WERI-Rb-1 (cell line): ENCODE measurements around the gene NTRK1.

ENCODE experiments used
- DNase-seq: peaks from one replicate; pipeline ENCODE4 v3.0.0-alpha.2; 2020
- H3K27ac ChIP-seq: fragments of 250-450 bp; sonication (Bioruptor Pico); 2 replicates; pipeline ENCODE4 v1.5.1; 2020; ENCODE audit warnings: mild to moderate bottlenecking, moderate library complexity
- H3K27me3 ChIP-seq: fragments of 250-450 bp; sonication (Bioruptor Pico); 2 replicates; pipeline ENCODE4 v1.5.1; 2021; ENCODE audit warnings: mild to moderate bottlenecking, low read depth, moderate library complexity; ENCODE audit not compliant: insufficient read depth, severe bottlenecking
- H3K36me3 ChIP-seq: fragments of 250-450 bp; sonication (Bioruptor Pico); 2 replicates; pipeline ENCODE4 v1.5.1; 2020; ENCODE audit warnings: mild to moderate bottlenecking, moderate library complexity
- H3K4me3 ChIP-seq: 2 replicates; pipeline ENCODE4 v1.5.1; 2011; ENCODE audit warnings: low read depth, mild to moderate bottlenecking, control low read depth, low read length
- H3K9me3 ChIP-seq: fragments of 250-450 bp; sonication (Bioruptor Pico); 2 replicates; pipeline ENCODE4 v1.5.1; 2021; ENCODE audit warnings: mild to moderate bottlenecking, moderate library complexity; ENCODE audit not compliant: severe bottlenecking
- CTCF ChIP-seq: IDR thresholded peaks from 2 replicates; pipeline ENCODE4 v1.5.1; 2011; ENCODE audit warnings: low read depth, mild to moderate bottlenecking, control low read depth, inconsistent platforms, low read length

NTRK1 gene

DNA sequence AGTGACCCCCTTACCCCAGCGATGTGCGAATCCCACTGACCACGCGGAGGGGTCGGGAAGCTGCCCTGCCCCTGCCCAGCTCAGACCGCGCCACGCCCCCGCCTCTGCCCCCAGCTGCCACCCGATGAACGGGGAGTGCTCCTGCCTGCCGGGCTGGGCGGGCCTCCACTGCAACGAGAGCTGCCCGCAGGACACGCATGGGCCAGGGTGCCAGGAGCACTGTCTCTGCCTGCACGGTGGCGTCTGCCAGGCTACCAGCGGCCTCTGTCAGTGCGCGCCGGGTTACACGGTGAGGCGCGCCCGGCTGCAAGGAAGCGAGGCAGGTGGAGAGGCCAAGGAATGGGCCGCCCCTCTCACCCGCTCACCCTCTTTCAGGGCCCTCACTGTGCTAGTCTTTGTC, 47.9 kb downstream of the NTRK1 start:
- DNase-seq: no peak
- TF ChIP-seq CTCF: no peak
- Histone ChIP-seq H3K36me3 (no peaks in the 10 kb centered on the region), H3K27me3 (no peaks in the 10 kb centered on the region), H3K4me3 (no peak overlapping the region), H3K9me3 (no peaks in the 10 kb centered on the region), H3K27ac (no peak overlapping the region)

GRCh38 chr1:156908955-156909354, 48.3 kb downstream of the NTRK1 start:
- Histone ChIP-seq H3K4me3 (no peak overlapping the region), H3K27me3 (no peaks in the 10 kb centered on the region), H3K27ac (no peak overlapping the region), H3K36me3 (no peaks in the 10 kb centered on the region), H3K9me3 (no peaks in the 10 kb centered on the region)
- DNase-seq: no peak
- no peak for TF ChIP-seq CTCF

DNA sequence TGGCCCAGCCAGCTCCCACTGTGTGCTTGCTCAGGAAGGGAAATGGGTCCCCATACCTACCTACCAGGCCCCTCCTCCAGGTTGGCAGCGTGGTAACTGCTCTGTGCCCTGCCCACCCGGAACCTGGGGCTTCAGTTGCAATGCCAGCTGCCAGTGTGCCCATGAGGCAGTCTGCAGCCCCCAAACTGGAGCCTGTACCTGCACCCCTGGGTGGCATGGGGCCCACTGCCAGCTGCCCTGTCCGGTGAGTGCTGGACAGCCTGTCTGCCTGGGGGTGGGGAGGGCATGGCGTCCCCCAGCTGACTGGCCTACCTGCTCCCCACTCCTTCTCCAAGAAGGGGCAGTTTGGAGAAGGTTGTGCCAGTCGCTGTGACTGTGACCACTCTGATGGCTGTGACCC, 49.0 kb downstream of the NTRK1 start:
- Histone ChIP-seq H3K27me3 (no peaks in the 10 kb centered on the region), H3K4me3 (no peak overlapping the region), H3K27ac (no peak overlapping the region), H3K9me3 (no peaks in the 10 kb centered on the region), H3K36me3 (no peaks in the 10 kb centered on the region)
- TF ChIP-seq CTCF: no peak
- DNase-seq: no peak

DNA sequence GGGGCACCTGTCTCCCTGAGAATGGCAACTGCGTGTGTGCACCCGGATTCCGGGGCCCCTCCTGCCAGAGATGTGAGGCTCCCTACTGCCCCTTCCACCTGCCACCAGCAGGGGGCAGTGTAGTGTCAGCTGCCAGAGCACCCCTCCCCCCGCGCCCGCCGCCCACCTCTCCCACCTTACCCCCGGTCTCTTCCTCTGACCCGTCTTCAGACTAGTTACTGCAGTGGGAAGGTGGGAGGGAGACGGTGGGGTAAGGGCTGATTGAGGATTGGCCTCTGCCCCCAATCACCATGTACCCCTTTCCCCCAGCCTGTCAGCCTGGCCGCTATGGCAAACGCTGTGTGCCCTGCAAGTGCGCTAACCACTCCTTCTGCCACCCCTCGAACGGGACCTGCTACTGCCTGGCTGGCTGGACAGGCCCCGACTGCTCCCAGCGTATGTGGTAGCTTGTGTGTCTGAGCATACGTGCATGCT, 49.7 kb downstream of the NTRK1 start:
- peak; percentile 82 for DNase-seq
- H3K27me3 ChIP-seq: no peaks in the 10 kb centered on the region
- no peaks in the 10 kb centered on the region for H3K9me3 ChIP-seq
- peak; percentile 98 for TF ChIP-seq CTCF
- H3K27ac ChIP-seq: no peak overlapping the region
- H3K4me3 ChIP-seq: peak overlapping the region; percentile 29
- no peaks in the 10 kb centered on the region for H3K36me3 ChIP-seq

DNA sequence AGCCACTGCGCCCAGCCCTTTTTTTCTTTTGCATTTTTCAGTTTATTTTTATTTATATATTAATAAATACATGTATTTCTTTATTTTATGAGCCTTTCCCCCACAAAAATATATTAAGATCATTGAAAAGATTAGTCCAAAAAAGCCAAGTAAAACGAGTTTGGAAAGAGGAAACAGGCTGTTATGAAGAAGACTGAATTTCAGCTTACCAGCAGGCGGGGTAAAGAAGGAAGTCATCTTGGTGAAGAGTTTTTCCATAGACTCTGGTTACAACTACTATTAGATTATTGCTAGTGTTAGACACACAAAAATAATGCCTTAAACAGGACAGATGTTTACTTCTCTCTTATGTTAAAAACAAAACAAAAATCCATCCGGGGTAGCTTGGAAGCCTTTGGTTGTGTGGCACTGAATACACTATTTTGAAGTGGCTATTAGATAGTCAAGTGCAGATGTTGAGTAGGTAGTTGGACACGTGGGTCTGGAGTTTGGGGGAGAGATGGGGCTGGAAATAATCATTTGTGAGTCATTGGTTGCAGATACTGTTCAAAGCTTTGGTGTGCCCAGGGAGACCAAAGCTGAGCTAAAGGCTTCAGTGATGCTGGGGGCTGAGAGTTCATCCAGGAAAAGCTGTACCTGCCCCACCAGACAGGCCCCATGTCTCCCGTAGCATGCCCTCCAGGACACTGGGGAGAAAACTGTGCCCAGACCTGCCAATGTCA, 51.1 kb downstream of the NTRK1 start:
- no peak overlapping the region for H3K27ac ChIP-seq

More for the DNA sequence above, 51.1 kb downstream of the NTRK1 start:
- H3K4me3 ChIP-seq: no peak overlapping the region
- no peak for TF ChIP-seq CTCF
- no peaks in the 10 kb centered on the region for H3K36me3 ChIP-seq
- H3K27me3 ChIP-seq: no peaks in the 10 kb centered on the region
- H3K9me3 ChIP-seq: peaks cover 4% of the 10 kb centered on the region
- no peak for DNase-seq
